Kidney epithelial cell (primary cell): ENCODE results near the gene PRKCA. TPM values are rescaled to one million over a fixed set of nuclear protein-coding genes. Genes with fewer than 3 reads are reported as not detected.

ENCODE experiments used
- DNase-seq: peaks from one replicate; pipeline ENCODE4 v3.0.0-alpha.2; 2010; ENCODE audit warnings: low read depth
- H3K27me3 ChIP-seq: 2 replicates; pipeline ENCODE4 v1.6.0; 2011; ENCODE audit warnings: low read length; ENCODE audit not compliant: control insufficient read depth, insufficient read depth
- H3K36me3 ChIP-seq: 2 replicates; pipeline ENCODE4 v1.5.1; 2011; ENCODE audit warnings: low read length; ENCODE audit not compliant: control insufficient read depth, insufficient read depth
- H3K4me3 ChIP-seq: 2 replicates; pipeline ENCODE4 v1.5.1; 2011; ENCODE audit warnings: low read depth, mild to moderate bottlenecking, control low read depth, low read length
- CTCF ChIP-seq: IDR thresholded peaks from 2 replicates; pipeline ENCODE4 v1.5.1; 2011; ENCODE audit warnings: mild to moderate bottlenecking, moderate library complexity, low read length, control low read depth, inconsistent platforms; ENCODE audit not compliant: insufficient read depth, poor library complexity, severe bottlenecking
- total RNA-seq: library from RNA; depleted of rRNA; stranded (reverse); fragments of >200 nt; gene quantifications from 2 replicates; pipeline ENCODE4 v1.2.3, GENCODE V29; 2015

The PRKCA gene
- total RNA-seq, 1 donor from 2014 or later, result 5.7 TPM

- Histone ChIP-seq H3K4me3 (no peak overlapping the region), H3K27me3 (peaks cover 17% of the 10 kb centered on the region), H3K36me3 (no peaks in the 10 kb centered on the region)
- DNase-seq, result no peak
- no peak for TF ChIP-seq CTCF
Measured at GRCh38 chr17:66840061-66840460, 537.6 kb downstream of the PRKCA start.

- Histone ChIP-seq H3K4me3 (no peak overlapping the region), H3K36me3 (no peaks in the 10 kb centered on the region), H3K27me3 (peaks cover 5% of the 10 kb centered on the region)
- DNase-seq, result no peak
- TF ChIP-seq CTCF, result no peak
Measured at GRCh38 chr17:66841328-66841727, 538.9 kb downstream of the PRKCA start.

- Histone ChIP-seq H3K4me3 (no peak overlapping the region), H3K36me3 (no peaks in the 10 kb centered on the region), H3K27me3 (peaks cover under 1% of the 10 kb centered on the region)
- no peak for TF ChIP-seq CTCF
- DNase-seq, result no peak
Measured at GRCh38 chr17:66841744-66842143, 539.3 kb downstream of the PRKCA start.

- TF ChIP-seq CTCF, result no peak
- no peak for DNase-seq
- H3K4me3 ChIP-seq, result no peak overlapping the region
- no peaks in the 10 kb centered on the region for H3K36me3 ChIP-seq
- H3K27me3 ChIP-seq, result no peaks in the 10 kb centered on the region
Measured at GRCh38 chr17:66842505-66842904, 540.1 kb downstream of the PRKCA start.

- no peaks in the 10 kb centered on the region for H3K36me3 ChIP-seq
- H3K4me3 ChIP-seq, result no peak overlapping the region
- TF ChIP-seq CTCF, result no peak
- H3K27me3 ChIP-seq, result no peaks in the 10 kb centered on the region
- no peak for DNase-seq
Measured at GRCh38 chr17:66842959-66843358, 540.5 kb downstream of the PRKCA start.

GRCh38 chr17:66843627-66844026 lies 541.2 kb downstream of the PRKCA start:
- H3K36me3 ChIP-seq, result no peaks in the 10 kb centered on the region
- TF ChIP-seq CTCF, result no peak
- H3K27me3 ChIP-seq, result no peaks in the 10 kb centered on the region
- no peak overlapping the region for H3K4me3 ChIP-seq
- no peak for DNase-seq
